HG03045 (cell line): ENCODE data around the gene CYP4F8.

Source experiments
- ATAC-seq: cut with Tn5 transposase; IDR thresholded peaks from one replicate; pipeline ENCODE4 v1.9.1; 2021; ENCODE audit warnings: mild to moderate bottlenecking, moderate library complexity; ENCODE audit not compliant: unreplicated experiment

CYP4F8 gene

GRCh38 chr19:15616183-15616582 lies 1.2 kb downstream of the CYP4F8 start:
- no peak for ATAC-seq

GRCh38 chr19:15616627-15617270 lies 1.7 kb downstream of the CYP4F8 start:
- ATAC-seq = no peak

- no peak for ATAC-seq
Observed at GRCh38 chr19:15618321-15618720, 3.3 kb downstream of the CYP4F8 start.

- no peak for ATAC-seq
Observed at GRCh38 chr19:15621801-15622200, 6.8 kb downstream of the CYP4F8 start.

- no peak for ATAC-seq
Observed at GRCh38 chr19:15622991-15623390, 8.0 kb downstream of the CYP4F8 start.

GRCh38 chr19:15623711-15624318 lies 8.8 kb downstream of the CYP4F8 start:
- no peak for ATAC-seq

DNA sequence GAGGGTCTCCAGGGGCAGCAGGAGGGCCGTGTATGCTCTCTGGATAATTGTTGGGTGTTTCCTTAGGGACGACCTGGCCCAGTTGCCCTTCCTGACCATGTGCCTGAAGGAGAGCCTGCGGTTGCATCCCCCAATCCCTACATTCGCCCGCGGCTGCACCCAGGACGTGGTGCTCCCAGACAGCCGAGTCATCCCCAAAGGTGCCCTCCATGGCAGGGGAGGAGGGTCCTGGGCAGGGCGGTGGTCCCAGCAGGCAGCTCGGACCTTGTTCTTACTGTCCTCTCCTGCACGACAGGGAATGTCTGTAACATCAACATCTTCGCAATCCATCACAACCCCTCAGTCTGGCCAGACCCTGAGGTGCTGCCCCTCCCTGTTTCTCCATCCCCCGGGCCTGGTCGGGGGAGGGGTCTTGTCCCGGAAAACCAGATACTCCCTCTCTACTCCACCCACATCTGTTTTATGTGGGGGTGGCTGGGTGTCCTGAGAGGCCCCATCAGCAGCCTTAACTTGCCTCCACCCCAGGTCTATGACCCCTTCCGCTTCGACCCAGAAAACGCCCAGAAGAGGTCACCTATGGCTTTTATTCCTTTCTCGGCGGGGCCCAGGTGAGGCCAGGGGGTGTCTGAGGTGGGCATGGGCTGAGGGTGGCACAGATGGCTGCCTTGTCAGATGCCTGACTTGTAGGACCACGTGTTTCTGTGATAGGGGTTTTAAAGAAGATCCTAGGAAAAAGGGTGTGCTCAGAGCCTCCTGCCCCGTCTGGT lies 13.4 kb downstream of the CYP4F8 start:
- no peak for ATAC-seq

GRCh38 chr19:15629003-15629880 lies 14.2 kb downstream of the CYP4F8 start:
- no peak for ATAC-seq

- no peak for ATAC-seq
Observed at GRCh38 chr19:15631817-15632216, 16.8 kb downstream of the CYP4F8 start.

GRCh38 chr19:15633082-15633835 lies 18.2 kb downstream of the CYP4F8 start:
- no peak for ATAC-seq

DNA sequence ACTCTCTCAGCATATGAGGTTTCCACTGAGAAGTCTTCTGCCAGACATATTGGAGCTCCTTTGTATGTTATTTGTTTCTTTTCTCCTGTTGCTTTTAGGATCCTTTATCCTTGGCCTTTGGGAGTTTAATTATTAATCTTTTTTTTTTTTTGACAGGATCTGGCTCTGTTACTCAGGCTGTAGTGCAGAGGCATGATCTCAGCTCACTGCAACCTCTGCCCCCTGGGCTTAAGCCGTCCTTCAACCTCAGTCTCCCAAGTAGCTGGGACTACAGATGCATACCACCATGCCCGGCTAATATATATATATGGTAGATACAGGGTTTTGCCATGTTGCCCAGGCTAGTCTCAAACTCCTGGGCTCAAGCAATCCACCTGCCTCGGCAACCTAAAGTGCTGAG lies 19.1 kb downstream of the CYP4F8 start:
- no peak for ATAC-seq

GRCh38 chr19:15635016-15635805 lies 20.2 kb downstream of the CYP4F8 start:
- ATAC-seq = no peak

GRCh38 chr19:15636026-15636425 lies 21.0 kb downstream of the CYP4F8 start:
- no peak for ATAC-seq

DNA sequence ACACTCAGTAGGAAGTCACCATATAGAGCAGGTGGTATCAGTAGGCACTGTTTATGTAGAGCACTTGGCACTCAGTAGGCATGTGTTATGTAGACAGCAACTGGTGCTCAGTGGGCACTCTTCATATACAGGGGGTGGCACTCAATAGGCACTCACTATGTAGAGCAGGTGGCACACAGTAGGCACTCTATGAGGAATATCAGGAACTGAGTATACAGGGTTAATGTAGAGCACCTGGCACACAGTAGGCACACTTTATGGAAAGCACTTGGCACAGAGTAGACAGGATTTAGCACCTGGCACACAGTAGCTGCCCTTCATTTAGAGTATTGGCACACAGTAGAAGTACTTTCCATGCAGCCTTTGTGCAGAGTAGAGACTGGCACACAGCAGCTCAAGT lies 24.6 kb downstream of the CYP4F8 start:
- no peak for ATAC-seq

GRCh38 chr19:15640294-15640903 lies 25.4 kb downstream of the CYP4F8 start, which contains the start of gene CYP4F3:
TSS of gene CYP4F3 (plus strand) at chr19:15640897. CDS start at chr19:15641416, 519 bp downstream.
- no peak for ATAC-seq

GRCh38 chr19:15640904-15641597 lies 26.0 kb downstream of the CYP4F8 start:
- no peak for ATAC-seq

GRCh38 chr19:15641901-15642491 lies 27.0 kb downstream of the CYP4F8 start:
- no peak for ATAC-seq

DNA sequence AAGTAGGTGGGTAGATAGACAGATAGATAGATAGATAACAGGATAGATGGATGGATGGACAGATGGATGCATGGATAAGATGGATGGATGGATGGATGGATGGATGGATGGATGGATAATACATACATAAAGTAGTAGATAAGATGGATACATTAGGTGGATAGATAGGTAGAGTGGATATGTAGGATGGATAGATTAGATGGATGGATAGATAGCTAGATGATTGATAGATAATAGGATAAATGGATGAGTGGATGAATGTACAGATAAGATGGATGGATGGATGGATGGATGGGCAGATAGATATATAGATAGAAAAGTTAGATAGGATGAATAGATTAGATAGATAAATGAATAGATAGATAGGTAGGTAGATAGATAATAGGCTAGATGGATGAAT lies 27.8 kb downstream of the CYP4F8 start:
- ATAC-seq = no peak
